Endothelial cell of umbilical vein (primary cell): ENCODE data around the gene NEO1. TPM values are rescaled to one million over a fixed set of nuclear protein-coding genes. Genes with fewer than 3 reads are reported as not detected.

Source experiments
- BruUV-seq: library from RNA; stranded (reverse); fragments of 400-500 nt; replicated peaks from 2 replicates; lab custom pipeline; 2021; lab: Mats Ljungman, UMichigan
- CTCF ChIA-PET: fragments of 300-600, 350-600 bp; sonication (Branson Sonifier 250); formaldehyde crosslinking; loops from one replicate; lab custom pipeline; 2021; ENCODE audit warnings: antibody characterized with exemption, inconsistent platforms; lab: Charles Lee
- POLR2A ChIA-PET: fragments of 300-600, 350-600 bp; sonication (Branson Sonifier 250); formaldehyde crosslinking; loops from one replicate; lab custom pipeline; 2021; ENCODE audit warnings: antibody characterized with exemption, inconsistent platforms; lab: Charles Lee
- DNase-seq: peaks from one replicate; pipeline ENCODE4 v3.0.0-alpha.2; 2011; ENCODE audit warnings: low read depth, low spot score
- FAIRE-seq: peaks from 2 replicates; lab custom pipeline; 2011; peaks lifted over from hg19 to GRCh38; lab: Jason Lieb, UNC
- H2AFZ ChIP-seq: 2 replicates; pipeline ENCODE4 v1.6.0; 2012; ENCODE audit warnings: low read depth, low read length, control low read depth, inconsistent platforms
- H3K27ac ChIP-seq: 2 replicates; pipeline ENCODE4 v1.5.1; 2011; ENCODE audit warnings: low read depth, mild to moderate bottlenecking, control low read depth, low read length, moderate library complexity; ENCODE audit not compliant: insufficient read depth
- H3K27me3 ChIP-seq, 2 experiments: 2 replicates each; pipeline versions ENCODE4 v1.6.0 to v1.6.1; 2011; ENCODE audit warnings: low read length in 2 of 2, mixed read lengths in 1 of 2; ENCODE audit not compliant: control insufficient read depth in 2 of 2, insufficient read depth in 2 of 2
- H3K36me3 ChIP-seq, 2 experiments: 2 replicates in 1 of 2; 3 replicates in 1 of 2; pipeline ENCODE4 v1.5.1; 2011; ENCODE audit warnings: low read length in 2 of 2, mild to moderate bottlenecking in 1 of 2, moderate library complexity in 1 of 2; ENCODE audit not compliant: control insufficient read depth in 2 of 2, insufficient read depth in 2 of 2; ENCODE audit errors: extremely low read depth in 1 of 2
- H3K4me1 ChIP-seq: 3 replicates; pipeline ENCODE4 v1.5.1; 2011; ENCODE audit warnings: mild to moderate bottlenecking, low read length; ENCODE audit not compliant: control insufficient read depth, insufficient read depth; ENCODE audit errors: extremely low read depth
- H3K4me2 ChIP-seq: 2 replicates; pipeline ENCODE4 v1.6.1; 2011; ENCODE audit warnings: low read length, control low read depth, mixed read lengths; ENCODE audit not compliant: insufficient read depth
- H3K4me3 ChIP-seq, 3 experiments: fragments of 200-600 bp in 1 of 3; sonication (generic), shearing (Covaris generic) in 1 of 3; replicated peaks in 1 of 3; 2 replicates each; pipeline ENCODE4 v1.5.1; 2011 to 2016; ENCODE audit warnings: control low read depth in 3 of 3, low read length in 3 of 3, mild to moderate bottlenecking in 2 of 3, inconsistent platforms in 1 of 3, low read depth in 1 of 3, moderate library complexity in 1 of 3; ENCODE audit not compliant: insufficient read depth in 1 of 3
- H3K79me2 ChIP-seq: 2 replicates; pipeline ENCODE4 v1.6.0; 2012; ENCODE audit warnings: low read length, inconsistent platforms; ENCODE audit not compliant: control insufficient read depth, insufficient read depth
- H3K9ac ChIP-seq: replicated peaks from 2 replicates; pipeline ENCODE3; 2011; ENCODE audit warnings: low read length, control low read depth; ENCODE audit not compliant: insufficient read depth; ENCODE audit errors: extremely low read depth
- H3K9me1 ChIP-seq: replicated peaks from 3 replicates; pipeline ENCODE4 v1.6.0; 2011; ENCODE audit warnings: mild to moderate bottlenecking, low read length; ENCODE audit not compliant: control insufficient read depth, insufficient read depth; ENCODE audit errors: extremely low read depth
- H3K9me3 ChIP-seq: replicated peaks from 2 replicates; pipeline ENCODE4 v1.5.1; 2012; ENCODE audit warnings: low read length, inconsistent platforms; ENCODE audit not compliant: control insufficient read depth, insufficient read depth
- H4K20me1 ChIP-seq: replicated peaks from 2 replicates; pipeline ENCODE3; 2011; ENCODE audit warnings: mild to moderate bottlenecking, low read length; ENCODE audit not compliant: control insufficient read depth, insufficient read depth; ENCODE audit errors: extremely low read depth
- EZH2 ChIP-seq: IDR thresholded peaks from 2 replicates; pipeline ENCODE4 v1.6.1; 2012; ENCODE audit warnings: borderline replicate concordance, low read depth, mild to moderate bottlenecking, moderate library complexity, low read length, inconsistent platforms; ENCODE audit not compliant: severe bottlenecking
- FOS ChIP-seq: IDR thresholded peaks from 2 replicates; pipeline ENCODE4 v1.6.1; 2011; ENCODE audit warnings: mild to moderate bottlenecking, low read length, moderate library complexity, borderline replicate concordance; ENCODE audit not compliant: insufficient read depth
- GATA2 ChIP-seq: IDR thresholded peaks from 2 replicates; pipeline ENCODE4 v1.7.0; 2011; ENCODE audit warnings: low read depth, mild to moderate bottlenecking, moderate library complexity, mixed read lengths, low read length; ENCODE audit not compliant: insufficient read length, insufficient read depth
- JUN ChIP-seq: IDR thresholded peaks from 2 replicates; pipeline ENCODE4 v1.6.1; 2011; ENCODE audit warnings: borderline replicate concordance, low read depth; ENCODE audit not compliant: insufficient read length, insufficient read depth
- MYC ChIP-seq: IDR thresholded peaks from one replicate; pipeline ENCODE4 v1.6.1; 2011; ENCODE audit warnings: mild to moderate bottlenecking, low read depth, low read length
- POLR2A ChIP-seq: IDR thresholded peaks from 2 replicates; pipeline ENCODE4 v1.6.1; 2012; ENCODE audit warnings: low read depth, mild to moderate bottlenecking, control low read depth, low read length
- POLR2AphosphoS5 ChIP-seq: IDR thresholded peaks from 2 replicates; pipeline ENCODE4 v1.6.1; 2012; ENCODE audit warnings: low read depth, mild to moderate bottlenecking, control low read depth, low read length, moderate library complexity; ENCODE audit not compliant: insufficient read depth
- dilution Hi-C: fragments of 300-500 bp; cut with MboI; formaldehyde crosslinking; loops from one replicate; pipeline ENCODE4 v1.15.0; 2019; ENCODE audit warnings: low sequenced_read_pairs; ENCODE audit not compliant: extremely low pct_ligation_motif_present
- intact Hi-C: fragments of 100-400 bp; cut with micrococcal nuclease; formaldehyde crosslinking; loops from one replicate; pipeline ENCODE4 v1.10.0; 2022
- polyA plus RNA-seq, 4 experiments: library from polyadenylated mRNA; depleted of rRNA in 3 of 4; stranded (reverse) in 3 of 4; unstranded in 1 of 4; fragments of >200 nt; gene quantifications; 2 replicates each; pipeline versions ENCODE4 v1.2.1 to v1.2.3, GENCODE V29; 2011 to 2012; ENCODE audit warnings: missing spikeins in 1 of 4
- total RNA-seq: library from RNA; stranded (reverse); gene quantifications from 2 replicates; pipeline ENCODE4 v1.2.3, GENCODE V29; 2021
- TF ChIP-seq, protein P1 (sequence below): IDR thresholded peaks from 2 replicates; pipeline ENCODE4 v1.6.1; 2011; ENCODE audit not compliant: insufficient read depth, insufficient read length
- TF ChIP-seq, protein P2 (sequence below), 2 donors: IDR thresholded peaks; 1 replicate in 1 of 2; 2 replicates in 1 of 2; pipeline ENCODE4 v1.5.1; 2011; ENCODE audit warnings: low read length in 2 of 2, mild to moderate bottlenecking in 2 of 2, moderate library complexity in 2 of 2, control low read depth in 1 of 2, inconsistent platforms in 1 of 2, low read depth in 1 of 2; ENCODE audit not compliant: insufficient read depth in 1 of 2; ENCODE audit errors: extremely low read depth in 1 of 2

The NEO1 gene
- total and polyA plus RNA-seq, 2 donors (not counting 3 experiments of a cell fraction or from before 2014, with no cell fraction given): 0.12 to 0.35 TPM

DNA sequence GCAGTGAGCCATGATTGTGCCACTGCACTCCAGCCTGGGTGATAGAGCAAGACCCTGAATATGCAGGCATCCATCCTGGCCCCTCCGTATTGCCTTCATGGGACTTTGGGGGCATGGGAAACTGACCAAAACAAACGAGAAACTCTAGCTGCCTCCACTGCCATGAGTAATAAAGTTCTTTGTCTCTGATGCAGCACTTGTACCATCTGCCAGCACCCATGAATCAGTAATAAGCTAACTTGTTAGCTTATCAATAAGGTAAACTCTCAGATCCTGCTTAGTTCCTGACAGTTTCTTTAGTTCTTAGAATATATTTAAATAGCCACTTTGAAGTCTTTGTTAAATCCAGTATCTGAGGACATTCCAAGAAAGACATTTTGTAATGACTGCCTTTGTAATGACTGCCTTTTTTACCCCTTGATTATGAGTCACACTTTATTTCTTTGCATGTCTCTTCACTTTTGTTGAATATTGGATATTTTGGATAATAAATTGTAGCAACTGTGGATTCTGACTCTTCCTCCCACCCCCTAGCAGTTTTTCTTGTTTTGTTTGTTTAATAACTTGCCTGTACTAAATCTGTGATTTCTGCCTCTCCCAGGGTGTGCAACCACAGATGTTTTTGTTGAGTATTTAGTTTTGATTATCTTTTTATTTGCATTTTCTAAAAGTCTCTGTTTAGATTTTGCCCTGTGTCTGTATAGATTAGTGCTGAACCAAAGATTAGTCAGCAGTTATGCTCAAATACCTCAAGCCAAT lies 179.6 kb downstream of the NEO1 start:
- no peak for DNase-seq
- intact Hi-C loops: no loop called here
- Histone ChIP-seq H2AFZ (no peak overlapping the region), H3K36me3 (no peaks in the 10 kb centered on the region), H3K4me3 (no peak overlapping the region), H3K4me1 (no peaks in the 10 kb centered on the region), H4K20me1 (no peaks in the 10 kb centered on the region), H3K9ac (no peak overlapping the region), H3K4me2 (no peak overlapping the region), H3K79me2 (no peaks in the 10 kb centered on the region), H3K27ac (no peak overlapping the region), H3K9me3 (no peaks in the 10 kb centered on the region), H3K9me1 (no peaks in the 10 kb centered on the region), H3K27me3 (peaks cover 0 to 2% of the 10 kb centered on the region in 2 experiments)
- BruUV-seq: no TSS peak
- dilution Hi-C loops: no loop called here
- TF ChIP-seq MYC: no peak
- TF ChIP-seq GATA2: no peak
- no peak for TF ChIP-seq POLR2A
- TF ChIP-seq JUN: no peak
- TF ChIP-seq EZH2: no peak
- TF ChIP-seq, protein P1, sequence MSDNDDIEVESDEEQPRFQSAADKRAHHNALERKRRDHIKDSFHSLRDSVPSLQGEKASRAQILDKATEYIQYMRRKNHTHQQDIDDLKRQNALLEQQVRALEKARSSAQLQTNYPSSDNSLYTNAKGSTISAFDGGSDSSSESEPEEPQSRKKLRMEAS: no peak
- TF ChIP-seq FOS: no peak
- no peak for TF ChIP-seq POLR2AphosphoS5
- TF ChIP-seq, protein P2, sequence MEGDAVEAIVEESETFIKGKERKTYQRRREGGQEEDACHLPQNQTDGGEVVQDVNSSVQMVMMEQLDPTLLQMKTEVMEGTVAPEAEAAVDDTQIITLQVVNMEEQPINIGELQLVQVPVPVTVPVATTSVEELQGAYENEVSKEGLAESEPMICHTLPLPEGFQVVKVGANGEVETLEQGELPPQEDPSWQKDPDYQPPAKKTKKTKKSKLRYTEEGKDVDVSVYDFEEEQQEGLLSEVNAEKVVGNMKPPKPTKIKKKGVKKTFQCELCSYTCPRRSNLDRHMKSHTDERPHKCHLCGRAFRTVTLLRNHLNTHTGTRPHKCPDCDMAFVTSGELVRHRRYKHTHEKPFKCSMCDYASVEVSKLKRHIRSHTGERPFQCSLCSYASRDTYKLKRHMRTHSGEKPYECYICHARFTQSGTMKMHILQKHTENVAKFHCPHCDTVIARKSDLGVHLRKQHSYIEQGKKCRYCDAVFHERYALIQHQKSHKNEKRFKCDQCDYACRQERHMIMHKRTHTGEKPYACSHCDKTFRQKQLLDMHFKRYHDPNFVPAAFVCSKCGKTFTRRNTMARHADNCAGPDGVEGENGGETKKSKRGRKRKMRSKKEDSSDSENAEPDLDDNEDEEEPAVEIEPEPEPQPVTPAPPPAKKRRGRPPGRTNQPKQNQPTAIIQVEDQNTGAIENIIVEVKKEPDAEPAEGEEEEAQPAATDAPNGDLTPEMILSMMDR (IDR thresholded peaks at IDR 0.05; ENCODE audit: extremely low read depth in 1 of 2, insufficient read depth in 1 of 2, low read depth in 1 of 2, low read length in 2 of 2): no peak
- CTCF ChIA-PET: interaction anchor here (3.4 kb wide), 1 partner anchor 9 kb away, joined by 16 read pairs; no protein-coding TSS in a partner anchor
- POLR2A ChIA-PET: no interaction called here
- FAIRE-seq: no peak
